Heart right ventricle (tissue), 16 donors: ENCODE data around the gene AKAP13. TPM values are rescaled to one million over a fixed set of nuclear protein-coding genes. Genes with fewer than 3 reads are reported as not detected.

Experiments used
- ATAC-seq, 8 donors: fragments of 200-7000 bp; cut with Tn5 transposase; one replicate each; pipeline ENCODE4 v1.9.1; 2020; ENCODE audit warnings: mild to moderate bottlenecking in 8 of 8, moderate library complexity in 8 of 8, moderate number of reproducible peaks in 1 of 8
- DNase-seq, 2 donors: peaks; one replicate each; pipeline ENCODE4 v3.0.0-alpha.2; 2020
- H3K27ac ChIP-seq, 10 donors: fragments of 200-600 bp; sonication (generic) in 2 of 10; one replicate each; pipeline versions ENCODE4 v1.5.0 to v1.8.0; 2020 to 2022; ENCODE audit warnings: mild to moderate bottlenecking in 3 of 10
- H3K27me3 ChIP-seq, 7 donors: fragments of 200-600 bp; one replicate each; pipeline ENCODE4 v1.8.0; 2021 to 2022; ENCODE audit warnings: mild to moderate bottlenecking in 2 of 7
- H3K36me3 ChIP-seq, 9 donors: fragments of 200-600 bp; sonication (generic) in 1 of 9; one replicate each; pipeline versions ENCODE4 v1.5.0 to v1.8.0; 2020 to 2022; ENCODE audit warnings: mild to moderate bottlenecking in 2 of 9
- H3K4me1 ChIP-seq, 9 donors: fragments of 200-600 bp; sonication (generic) in 1 of 9; one replicate each; pipeline versions ENCODE4 v1.5.0 to v1.8.0; 2020 to 2022; ENCODE audit warnings: mild to moderate bottlenecking in 4 of 9
- H3K4me3 ChIP-seq, 10 donors: fragments of 200-600 bp; sonication (generic) in 2 of 10; one replicate each; pipeline versions ENCODE4 v1.5.0 to v1.8.0; 2020 to 2022; ENCODE audit warnings: mild to moderate bottlenecking in 7 of 10, moderate library complexity in 2 of 10
- H3K9me3 ChIP-seq, 11 donors: fragments of 200-600 bp in 10 of 11; sonication (generic) in 2 of 11; one replicate each; pipeline versions ENCODE4 v1.5.0 to v1.8.0; 2013 to 2022; ENCODE audit warnings: mild to moderate bottlenecking in 2 of 11, control low read depth in 1 of 11, moderate library complexity in 1 of 11
- WGBS, 2 donors: extraction: QIAGEN DNeasy Blood & Tissue Kit; methylation state at CpG; one replicate each; pipeline ENCODE4 v1.1.7; 2013; ENCODE audit warnings: inconsistent platforms in 1 of 2; 5-methylcytosine and 5-hydroxymethylcytosine counted together
- intact Hi-C, 10 donors: fragments of 100-400 bp; cut with DNase I; formaldehyde crosslinking; loops; one replicate each; pipeline versions ENCODE4 v1.11.1 to v1.14.2; 2022
- polyA plus RNA-seq, 2 donors: library from polyadenylated mRNA; stranded (reverse); fragments of 200-250 nt; gene quantifications; one replicate each; pipeline ENCODE4 v1.2.3, GENCODE V29; 2013
- total RNA-seq, 10 donors: library from RNA; stranded (reverse); fragmentation: NEBNext Ultra II Directional in 3 of 10; extraction: Animal tissue kit (Norgen Biotek cat#: 25700) in 3 of 10; gene quantifications; one replicate each; pipeline versions ENCODE4 v1.2.1 to v1.2.4, GENCODE V29; 2021 to 2023
- TF ChIP-seq, protein P1 (sequence below), 9 donors: fragments of 200-600 bp; sonication (generic) in 2 of 9; IDR thresholded peaks; one replicate each; pipeline versions ENCODE4 v1.5.0 to v1.8.0; 2021 to 2022; ENCODE audit warnings: antibody characterized with exemption in 9 of 9, mild to moderate bottlenecking in 5 of 9, moderate library complexity in 1 of 9
- donor health status: Arrhythmogenic right ventricular cardiomyopathy.
- donor health status: ischemic (EF 13 %, LVEDD 7.1; RV severe dilation, severe dysfunction).
- donor health status: healthy with polysubstance abuse.
- donor health status: DM: no; HTN: yes; CAD: no.
- donor health status: DM: no; HTN: no; CAD: no.
- donor health status: ischemic (EF 25% LVEDD 6.9; RV normal size, moderate dysfunction).
- donor health status: ischemic (EF 25% LVEDD 5.7; RV mildly dilated, moderate dysfunction).
- donor health status: healthy.
- donor health status: DM: yes; HTN: yes; CAD: no.
- donor health status: Ischemic cardiomyopathy.
- donor health status: ischemic (EF 35%, LVEDD 5.7; RV mildly dilated, moderate dysfunction).
- donor health status: nonischemic (EF 11% LVEDD 7.7; RV severe dilation, severe dysfunction).
- donor health status: DM: yes; HTN: yes; CAD: no.
- donor health status: PGD.
- donor health status: ischemic (EF 29% LVEDD 5.4; RV normal size, mild dysfunction).
- donor health status: nonischemic (EF 23%, LVEDD 6.1; RV moderate dilation, normal function).

AKAP13 gene
- total and polyA plus RNA-seq, 12 donors, result 89.3 to 645 (median 480) TPM

DNA sequence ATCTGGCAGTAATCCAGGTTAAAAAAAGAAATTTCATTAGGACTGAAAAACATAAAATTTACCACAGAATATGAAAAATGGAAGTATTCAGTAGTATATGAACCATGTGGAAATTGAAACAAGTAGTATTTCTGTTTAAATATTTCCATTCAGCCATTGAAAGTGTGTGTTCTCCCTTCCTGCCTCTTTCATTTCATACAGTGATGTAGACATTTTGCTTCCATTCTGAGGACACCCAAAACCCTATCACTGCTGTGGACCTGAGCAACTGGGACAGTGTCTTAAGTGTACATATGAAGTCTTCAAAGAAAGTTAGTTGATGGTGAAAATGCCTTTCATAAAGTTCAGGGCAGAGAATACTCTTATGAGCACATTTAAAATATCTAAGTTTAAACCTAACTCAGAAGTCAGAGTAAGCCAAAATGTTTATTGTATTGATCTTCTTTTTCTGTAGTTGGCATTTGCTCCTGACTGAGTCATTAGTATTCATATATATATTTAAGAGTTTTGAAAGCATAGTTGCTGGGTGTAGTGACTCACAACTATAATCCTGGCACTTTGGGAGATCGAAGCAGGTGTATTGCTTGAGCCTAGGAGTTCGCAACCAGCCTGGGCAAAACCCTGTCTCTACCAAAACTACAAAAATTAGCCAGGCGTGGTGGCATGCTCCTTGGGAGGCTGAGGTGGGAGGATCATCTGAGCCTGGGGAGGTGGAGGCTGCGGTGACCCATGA, 215.6 kb downstream of the AKAP13 start:
- H3K4me3 ChIP-seq, result no peak overlapping the region
- TF ChIP-seq, protein P1, sequence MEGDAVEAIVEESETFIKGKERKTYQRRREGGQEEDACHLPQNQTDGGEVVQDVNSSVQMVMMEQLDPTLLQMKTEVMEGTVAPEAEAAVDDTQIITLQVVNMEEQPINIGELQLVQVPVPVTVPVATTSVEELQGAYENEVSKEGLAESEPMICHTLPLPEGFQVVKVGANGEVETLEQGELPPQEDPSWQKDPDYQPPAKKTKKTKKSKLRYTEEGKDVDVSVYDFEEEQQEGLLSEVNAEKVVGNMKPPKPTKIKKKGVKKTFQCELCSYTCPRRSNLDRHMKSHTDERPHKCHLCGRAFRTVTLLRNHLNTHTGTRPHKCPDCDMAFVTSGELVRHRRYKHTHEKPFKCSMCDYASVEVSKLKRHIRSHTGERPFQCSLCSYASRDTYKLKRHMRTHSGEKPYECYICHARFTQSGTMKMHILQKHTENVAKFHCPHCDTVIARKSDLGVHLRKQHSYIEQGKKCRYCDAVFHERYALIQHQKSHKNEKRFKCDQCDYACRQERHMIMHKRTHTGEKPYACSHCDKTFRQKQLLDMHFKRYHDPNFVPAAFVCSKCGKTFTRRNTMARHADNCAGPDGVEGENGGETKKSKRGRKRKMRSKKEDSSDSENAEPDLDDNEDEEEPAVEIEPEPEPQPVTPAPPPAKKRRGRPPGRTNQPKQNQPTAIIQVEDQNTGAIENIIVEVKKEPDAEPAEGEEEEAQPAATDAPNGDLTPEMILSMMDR (IDR thresholded peaks at IDR 0.05), result no peak
- intact Hi-C loops, result loop anchor here in 2 of 10 donors (2.0 to 10.0 kb wide), 2 partner anchors 49 to 239 kb away; no protein-coding TSS in a partner anchor
- peaks cover 13 to 96% (median 78%) of the 10 kb centered on the region in 9 donors for H3K4me1 ChIP-seq
- no peaks in the 10 kb centered on the region for H3K9me3 ChIP-seq
- H3K36me3 ChIP-seq, result peaks cover 0 to 58% (median 0%) of the 10 kb centered on the region in 9 donors
- no peak for ATAC-seq
- no peak for DNase-seq
- 97 to 99% methylated on average over 4 of the region's 4 CpGs for WGBS, 2 donors
- no peak overlapping the region for H3K27ac ChIP-seq
- H3K27me3 ChIP-seq, result no peaks in the 10 kb centered on the region

DNA sequence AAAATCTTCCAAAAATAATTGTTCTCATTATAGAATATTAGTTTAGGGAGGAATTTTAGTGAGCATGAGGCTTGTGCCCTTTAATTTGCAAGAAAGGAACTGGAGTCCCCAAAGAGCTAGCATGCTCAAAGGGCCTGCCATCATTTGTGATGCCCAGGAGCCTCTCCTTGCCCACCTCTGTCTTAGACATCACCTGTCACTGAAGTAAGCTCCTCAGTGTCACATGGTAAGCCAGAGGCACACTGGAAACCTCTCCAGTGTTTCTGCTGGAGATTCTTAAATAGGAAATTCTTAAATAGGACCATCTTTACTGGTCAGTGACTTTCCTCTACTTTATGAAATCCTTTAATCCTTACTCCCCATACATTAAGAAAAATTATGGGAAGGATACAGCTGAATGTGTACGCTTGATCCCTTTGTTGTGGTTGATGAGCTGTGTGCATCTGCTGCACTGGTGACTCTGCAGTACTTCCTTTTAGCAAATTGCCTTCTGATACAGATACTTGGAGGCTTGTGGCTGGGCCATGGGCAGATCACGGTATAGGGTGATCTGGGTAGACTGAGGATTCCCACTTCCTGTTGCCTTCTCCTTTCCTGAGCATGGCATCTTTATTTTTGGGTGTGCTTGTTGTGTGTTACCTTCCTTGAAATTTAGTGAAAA, 216.9 kb downstream of the AKAP13 start:
- peak in 2 of 8 donors; percentile 21 to 25 for ATAC-seq

DNA sequence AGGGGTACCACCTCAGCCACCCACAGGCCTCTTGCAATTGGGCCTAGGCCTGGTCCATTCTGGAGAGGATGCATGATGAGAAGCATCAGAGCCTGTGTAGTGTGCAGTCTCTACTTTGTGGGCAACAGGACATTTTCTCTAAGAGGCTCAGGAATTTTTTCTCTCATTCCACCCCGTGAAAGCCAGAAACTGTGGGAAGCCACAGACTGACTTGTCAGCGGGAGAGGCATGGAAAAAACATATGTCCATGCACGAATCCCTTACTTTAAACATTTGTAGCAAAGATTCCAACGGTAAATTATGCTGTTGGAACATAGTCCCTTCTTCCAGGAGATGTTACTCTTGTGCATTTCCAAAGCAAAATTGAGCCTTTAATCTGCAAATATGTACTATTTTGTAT, 217.8 kb downstream of the AKAP13 start:
- H3K27me3 ChIP-seq, result no peaks in the 10 kb centered on the region
- TF ChIP-seq, protein P1 (IDR thresholded peaks at IDR 0.05), result no peak
- ATAC-seq, result peak in 1 of 8 donors; percentile 21
- no peaks in the 10 kb centered on the region for H3K9me3 ChIP-seq
- intact Hi-C loops, result loop anchor here in 1 of 10 donors (10.0 kb wide), 1 partner anchor 237 kb away; no protein-coding TSS in a partner anchor
- H3K27ac ChIP-seq, result peak overlapping the region in 7 of 10 donors; percentile 31 to 81 (median 69)
- WGBS, 2 donors, result 53 to 64% methylated on average over 4 of the region's 4 CpGs
- peaks cover 0 to 63% (median under 1%) of the 10 kb centered on the region in 9 donors for H3K36me3 ChIP-seq
- no peak overlapping the region for H3K4me3 ChIP-seq
- H3K4me1 ChIP-seq, result peaks cover 13 to 80% (median 59%) of the 10 kb centered on the region in 9 donors
- DNase-seq, result no peak

More for the DNA sequence above, 216.9 kb downstream of the AKAP13 start:
- TF ChIP-seq, protein P1 (IDR thresholded peaks at IDR 0.05), result no peak
- Histone ChIP-seq H3K9me3 (no peaks in the 10 kb centered on the region), H3K36me3 (peaks cover 0 to 58% (median 0%) of the 10 kb centered on the region in 9 donors), H3K27ac (peak overlapping the region in 4 of 10 donors; percentile 31 to 81 (median 70)), H3K27me3 (no peaks in the 10 kb centered on the region), H3K4me3 (no peak overlapping the region), H3K4me1 (peaks cover 13 to 87% (median 68%) of the 10 kb centered on the region in 9 donors)
- WGBS, 2 donors, result 91 to 93% methylated on average over 2 of the region's 2 CpGs
- intact Hi-C loops, result loop anchor here in 1 of 10 donors (10.0 kb wide), 1 partner anchor 238 kb away; no protein-coding TSS in a partner anchor
- DNase-seq, result no peak

DNA sequence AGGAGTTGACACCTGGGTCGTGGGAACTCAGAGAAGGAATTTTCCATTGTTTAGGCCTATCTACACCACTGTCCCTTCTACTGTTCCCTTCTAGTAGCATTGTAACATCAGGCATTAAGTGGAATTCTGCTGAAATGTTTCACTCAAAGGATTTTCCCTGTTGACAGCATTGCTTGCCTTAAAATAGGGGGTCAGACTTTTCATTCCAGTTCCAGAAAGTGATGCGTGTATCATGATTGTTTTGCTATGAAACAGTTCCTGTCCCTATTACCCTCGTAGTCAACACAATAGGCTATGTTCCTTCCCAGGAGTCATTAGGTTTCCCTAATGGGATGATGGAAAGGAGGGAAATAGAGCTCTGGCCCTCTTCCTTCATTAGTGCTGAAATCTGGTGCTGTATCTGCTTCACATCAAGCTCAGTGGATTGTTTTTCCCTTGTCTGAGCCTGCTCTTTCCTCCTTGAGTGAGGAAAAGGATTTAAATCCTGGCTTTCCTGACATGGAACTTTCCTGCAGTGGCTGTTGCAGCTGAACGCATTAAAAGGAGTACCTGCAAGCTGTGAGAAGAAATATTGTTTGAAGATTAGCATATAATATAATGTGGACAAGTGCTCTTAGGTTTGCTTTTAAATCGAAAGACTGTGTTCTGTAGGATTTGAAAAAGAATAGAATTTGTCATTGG, 218.5 kb downstream of the AKAP13 start:
- ATAC-seq (peak; percentile 32 to 58 (median 49)), DNase-seq (no peak)
- H3K27ac ChIP-seq, result peak overlapping the region in 9 of 10 donors; percentile 2 to 81 (median 63)
- H3K4me1 ChIP-seq, result peaks cover 13 to 80% (median 56%) of the 10 kb centered on the region in 9 donors
- intact Hi-C loops, result loop anchor here in 1 of 10 donors (10.0 kb wide), 1 partner anchor 236 kb away; no protein-coding TSS in a partner anchor
- no peaks in the 10 kb centered on the region for H3K9me3 ChIP-seq
- peaks cover 0 to 66% (median 6%) of the 10 kb centered on the region in 9 donors for H3K36me3 ChIP-seq
- H3K27me3 ChIP-seq, result no peaks in the 10 kb centered on the region
- H3K4me3 ChIP-seq, result no peak overlapping the region
- TF ChIP-seq, protein P1 (IDR thresholded peaks at IDR 0.05), result no peak
- WGBS, 2 donors, result 34 to 49% methylated on average over 5 of the region's 5 CpGs
